ENCODE data around the gene CNIH2. TPM values are rescaled to one million over a fixed set of nuclear protein-coding genes. Genes with fewer than 3 reads are reported as not detected.

The CNIH2 gene
- total RNA-seq, 1 experiment from 2014 or later, result 12.9 TPM

- ChIA-PET CTCF (interaction anchor here (0.5 to 5.8 kb wide), 46 partner anchors 9 to 607 kb away, joined by 3 to 319 read pairs (median 8); partner anchors contain the start of genes B4GAT1, BRMS1, DPP3 and FIBP), POLR2A (interaction anchor here (0.5 to 2.8 kb wide), 20 partner anchors 9 to 170 kb away, joined by 3 to 20 read pairs (median 5); partner anchors contain the start of genes BRMS1, NPAS4, RIN1 and SLC29A2)
- H3K27me3 Mint-ChIP-seq (ENCODE audit: low read depth), result peaks cover 5% of the 10 kb centered on the region; the same call in 1 of the 2 replicates
- ATAC-seq (peak; percentile 82), DNase-seq (ENCODE audit: low spot score) (peak; percentile 100)
- peak overlapping the region; percentile 99 for H3K27ac Mint-ChIP-seq
- peaks cover 18% of the 10 kb centered on the region for H3K4me1 Mint-ChIP-seq
- peak overlapping the region; percentile 87 for H3K4me3 Mint-ChIP-seq
- TF ChIP-seq GRHL2 (CRISPR knock-in tag; IDR thresholded peaks at IDR 0.05; ENCODE audit: insufficient replicate concordance, severe bottlenecking) (no peak), GABPB1 (CRISPR knock-in tag; IDR thresholded peaks at IDR 0.05) (peak; percentile 13; the same call in 1 of the 2 replicates)
- H3K9me3 Mint-ChIP-seq, result no peaks in the 10 kb centered on the region
- H3K36me3 Mint-ChIP-seq, result no peaks in the 10 kb centered on the region
Measured at GRCh38 chr11:66312549-66313320, 34.8 kb downstream of the CNIH2 start.

GRCh38 chr11:66313321-66314185 lies 35.6 kb downstream of the CNIH2 start:
- CTCF ChIA-PET, result interaction anchor here (0.7 to 5.8 kb wide), 40 partner anchors 9 to 607 kb away, joined by 3 to 319 read pairs (median 10); partner anchors contain the start of genes B4GAT1, BRMS1, DPP3 and FIBP
- Mint-ChIP-seq H3K4me3 (peak overlapping the region; percentile 87), H3K4me1 (peaks cover 25% of the 10 kb centered on the region), H3K27ac (peak overlapping the region; percentile 96), H3K9me3 (peaks cover under 1% of the 10 kb centered on the region), H3K36me3 (peaks cover 2% of the 10 kb centered on the region; the same call in 1 of the 2 replicates), H3K27me3 (ENCODE audit: low read depth) (peaks cover 5% of the 10 kb centered on the region; the same call in 1 of the 2 replicates)
- POLR2A ChIA-PET, result interaction anchor here (0.6 to 2.8 kb wide), 15 partner anchors 9 to 487 kb away, joined by 3 to 20 read pairs (median 6); partner anchors contain the start of genes BRMS1, NPAS4, RIN1 and SLC29A2
- ATAC-seq (peak; percentile 6), DNase-seq (ENCODE audit: low spot score) (peak; percentile 78)
- TF ChIP-seq GABPB1 (CRISPR knock-in tag; IDR thresholded peaks at IDR 0.05), result 0 out of 2 replicates have a peak, but pooled peaks have one; percentile 17
- TF ChIP-seq USF2 (CRISPR knock-in tag; IDR thresholded peaks at IDR 0.05), result no peak
- TF ChIP-seq ZNF121 (CRISPR knock-in tag; IDR thresholded peaks at IDR 0.05), result 0 out of 2 replicates have a peak, but pooled peaks have one; percentile 13
- peak; percentile 55; the same call in 1 of the 2 replicates for TF ChIP-seq SP1 (CRISPR knock-in tag; conservative IDR thresholded peaks at IDR 0.05)

- DNase-seq (ENCODE audit: low spot score) (no peak), ATAC-seq (no peak)
- ChIA-PET CTCF (interaction anchor here (1.9 to 5.8 kb wide), 11 partner anchors 8 to 364 kb away, joined by 7 to 319 read pairs (median 45); partner anchors contain the start of genes B4GAT1, BRMS1, RBM4B and RIN1), POLR2A (interaction anchor here (1.3 to 2.3 kb wide), 3 partner anchors 13 to 57 kb away, joined by 5 to 20 read pairs (median 12); partner anchors contain the start of genes RIN1 and SLC29A2)
- H3K27ac Mint-ChIP-seq, result 0 out of 2 replicates have a peak overlapping the region, but pooled peaks have one; percentile 63
- TF ChIP-seq NR2C2 (CRISPR knock-in tag; IDR thresholded peaks at IDR 0.05) (no peak), ZBTB43 (CRISPR knock-in tag; IDR thresholded peaks at IDR 0.05) (no peak), ELF4 (CRISPR knock-in tag; IDR thresholded peaks at IDR 0.05; ENCODE audit: low read depth) (no peak), RELA (CRISPR knock-in tag; IDR thresholded peaks at IDR 0.05; ENCODE audit: borderline replicate concordance) (no peak)
- peaks cover 6% of the 10 kb centered on the region for H3K9me3 Mint-ChIP-seq
- H3K4me3 Mint-ChIP-seq, result peak overlapping the region; percentile 87
- H3K36me3 Mint-ChIP-seq, result peaks cover 8% of the 10 kb centered on the region
- peaks cover 10% of the 10 kb centered on the region for H3K27me3 Mint-ChIP-seq (ENCODE audit: low read depth)
- H3K4me1 Mint-ChIP-seq, result peaks cover 30% of the 10 kb centered on the region
Measured at GRCh38 chr11:66314186-66314501, 36.2 kb downstream of the CNIH2 start.

GRCh38 chr11:66314561-66315497 lies 36.9 kb downstream of the CNIH2 start:
- Mint-ChIP-seq H3K4me1 (peaks cover 30% of the 10 kb centered on the region), H3K9me3 (peaks cover 13% of the 10 kb centered on the region), H3K27me3 (ENCODE audit: low read depth) (peaks cover 16% of the 10 kb centered on the region), H3K27ac (0 out of 2 replicates have a peak overlapping the region, but pooled peaks have one; percentile 36), H3K4me3 (no peak overlapping the region), H3K36me3 (peaks cover 14% of the 10 kb centered on the region)
- DNase-seq (ENCODE audit: low spot score) (no peak), ATAC-seq (no peak)
- ChIA-PET CTCF (interaction anchor here (0.9 to 5.8 kb wide), 4 partner anchors 12 to 32 kb away, joined by 3 to 319 read pairs (median 25); partner anchors contain the start of gene RIN1), POLR2A (interaction anchor here (0.9 kb wide), 1 partner anchor 56 kb away, joined by 4 read pairs; no protein-coding TSS in a partner anchor)
- TF ChIP-seq NR1H2 (CRISPR knock-in tag; IDR thresholded peaks at IDR 0.05) (no peak), CREM (CRISPR knock-in tag; IDR thresholded peaks at IDR 0.05) (no peak), ZNF263 (CRISPR knock-in tag; IDR thresholded peaks at IDR 0.05; ENCODE audit: low read depth) (no peak), STAT6 (CRISPR knock-in tag; conservative IDR thresholded peaks at IDR 0.05; ENCODE audit: low read depth) (no peak), NR3C1 (CRISPR knock-in tag; conservative IDR thresholded peaks at IDR 0.05; ENCODE audit: low read depth) (no peak), GTF2I (CRISPR knock-in tag; conservative IDR thresholded peaks at IDR 0.05) (no peak)

All from WTC11 (cell line).